SJCRH30 (cell line): ENCODE data around the gene PWWP2A. TPM values are rescaled to one million over a fixed set of nuclear protein-coding genes. Genes with fewer than 3 reads are reported as not detected.
A peak's percentile ranks its signal among the peaks of the same experiment; 100 is the strongest.
"Not testable (repeated sequence)": the region's sequence is repeated elsewhere in the genome, so short reads cannot be mapped to it uniquely, and the experiment has no call there.

Source experiments
- DNase-seq, 2 experiments: peaks; one replicate each; pipeline ENCODE4 v3.0.0-alpha.2; 2015 to 2020
- H3K27ac ChIP-seq: fragments of 250-450 bp; sonication (Bioruptor Pico); 2 replicates; pipeline ENCODE4 v1.5.1; 2020; ENCODE audit warnings: mild to moderate bottlenecking, moderate library complexity
- H3K27me3 ChIP-seq: fragments of 250-450 bp; sonication (Bioruptor Pico); 2 replicates; pipeline ENCODE4 v1.5.1; 2020; ENCODE audit warnings: mild to moderate bottlenecking, moderate library complexity
- H3K36me3 ChIP-seq: fragments of 250-450 bp; sonication (Bioruptor Pico); 2 replicates; pipeline ENCODE4 v1.5.1; 2020; ENCODE audit warnings: mild to moderate bottlenecking, moderate library complexity
- H3K4me1 ChIP-seq: fragments of 250-450 bp; sonication (Bioruptor Pico); 2 replicates; pipeline ENCODE4 v1.5.1; 2020; ENCODE audit warnings: mild to moderate bottlenecking, moderate library complexity
- H3K4me3 ChIP-seq: fragments of 250-450 bp; sonication (Bioruptor Pico); 2 replicates; pipeline ENCODE4 v1.5.1; 2020; ENCODE audit warnings: mild to moderate bottlenecking, moderate library complexity
- H3K9me3 ChIP-seq: fragments of 250-450 bp; sonication (Bioruptor Pico); replicated peaks from 2 replicates; pipeline ENCODE4 v1.5.1; 2020; ENCODE audit warnings: mild to moderate bottlenecking, moderate library complexity
- total RNA-seq: library from RNA; depleted of rRNA; stranded (reverse); fragments of >200 nt; shearing (Covaris generic); gene quantifications from 2 replicates; pipeline ENCODE4 v1.2.3, GENCODE V29; 2014; rRNA removed

The PWWP2A gene
- total RNA-seq = 23.6 and 27.3 TPM in 2 replicates

GRCh38 chr5:160119142-160119904 is at the start of gene PWWP2A:
Gene PWWP2A (minus strand): TSS chr5:160119450. CDS start chr5:160119388, 62 bp downstream.
- Histone ChIP-seq H3K36me3 (peaks cover 17% of the 10 kb centered on the region), H3K27ac (peak within 1 kb of the TSS; percentile 79), H3K4me1 (peaks cover 4% of the 10 kb centered on the region; the same call in 1 of the 2 replicates), H3K27me3 (no peaks in the 10 kb centered on the region), H3K4me3 (peak within 1 kb of the TSS; percentile 91), H3K9me3 (no peaks in the 10 kb centered on the region)
- peak; percentile 99 to 100 for DNase-seq

GRCh38 chr5:160167624-160168165 is 48.4 kb upstream of the PWWP2A start:
- Histone ChIP-seq H3K27ac (no peak overlapping the region), H3K9me3 (no peaks in the 10 kb centered on the region), H3K36me3 (no peaks in the 10 kb centered on the region), H3K4me3 (no peak overlapping the region), H3K4me1 (peaks cover 31% of the 10 kb centered on the region), H3K27me3 (no peaks in the 10 kb centered on the region)
- DNase-seq = no peak

GRCh38 chr5:160166973-160167623 is 47.8 kb upstream of the PWWP2A start:
- H3K36me3 ChIP-seq = no peaks in the 10 kb centered on the region
- H3K27ac ChIP-seq = no peak overlapping the region
- H3K4me1 ChIP-seq = peaks cover 31% of the 10 kb centered on the region
- DNase-seq = no peak
- H3K4me3 ChIP-seq = no peak overlapping the region
- no peaks in the 10 kb centered on the region for H3K27me3 ChIP-seq
- H3K9me3 ChIP-seq = no peaks in the 10 kb centered on the region

- no peak overlapping the region; the same call in 1 of the 2 replicates for H3K4me3 ChIP-seq
Observed at GRCh38 chr5:160166069-160166972, 47.1 kb upstream of the PWWP2A start.

GRCh38 chr5:160165137-160166068 is 46.2 kb upstream of the PWWP2A start:
- Histone ChIP-seq H3K9me3 (no peaks in the 10 kb centered on the region), H3K4me3 (peak overlapping the region; percentile 33), H3K27ac (peak overlapping the region; percentile 97), H3K36me3 (no peaks in the 10 kb centered on the region), H3K4me1 (peaks cover 32% of the 10 kb centered on the region), H3K27me3 (no peaks in the 10 kb centered on the region)
- DNase-seq = peak; percentile 99

More at GRCh38 chr5:160166069-160166972, 47.1 kb upstream of the PWWP2A start:
- no peaks in the 10 kb centered on the region for H3K9me3 ChIP-seq
- peak overlapping the region; percentile 97 for H3K27ac ChIP-seq
- peaks cover 28% of the 10 kb centered on the region for H3K4me1 ChIP-seq
- no peak for DNase-seq
- H3K27me3 ChIP-seq = no peaks in the 10 kb centered on the region
- H3K36me3 ChIP-seq = no peaks in the 10 kb centered on the region

GRCh38 chr5:160162910-160163309 is 43.7 kb upstream of the PWWP2A start:
- H3K36me3 ChIP-seq = no peaks in the 10 kb centered on the region
- peaks cover 39% of the 10 kb centered on the region for H3K4me1 ChIP-seq
- H3K9me3 ChIP-seq = no peaks in the 10 kb centered on the region
- no peaks in the 10 kb centered on the region for H3K27me3 ChIP-seq
- DNase-seq = no peak
- no peak overlapping the region for H3K4me3 ChIP-seq
- H3K27ac ChIP-seq = no peak overlapping the region

GRCh38 chr5:160161626-160162025 is 42.4 kb upstream of the PWWP2A start:
- no peaks in the 10 kb centered on the region for H3K36me3 ChIP-seq
- no peak for DNase-seq
- H3K4me1 ChIP-seq = peaks cover 36% of the 10 kb centered on the region
- no peaks in the 10 kb centered on the region for H3K27me3 ChIP-seq
- H3K27ac ChIP-seq = no peak overlapping the region
- no peak overlapping the region for H3K4me3 ChIP-seq
- no peaks in the 10 kb centered on the region for H3K9me3 ChIP-seq

GRCh38 chr5:160160875-160161274 is 41.6 kb upstream of the PWWP2A start:
- H3K4me3 ChIP-seq = peak overlapping the region; percentile 10
- not testable (repeated sequence) for H3K27me3 ChIP-seq, H3K9me3 ChIP-seq, DNase-seq, H3K36me3 ChIP-seq
- H3K27ac ChIP-seq = peak overlapping the region; percentile 69
- H3K4me1 ChIP-seq = peaks cover 28% of the 10 kb centered on the region

- Histone ChIP-seq H3K27ac (peak overlapping the region; percentile 69), H3K4me3 (peak overlapping the region; percentile 10), H3K36me3 (no peaks in the 10 kb centered on the region), H3K27me3 (no peaks in the 10 kb centered on the region), H3K9me3 (no peaks in the 10 kb centered on the region), H3K4me1 (peaks cover 27% of the 10 kb centered on the region)
- peak; percentile 83 to 92 for DNase-seq
Observed at GRCh38 chr5:160159991-160160792, 40.9 kb upstream of the PWWP2A start.

GRCh38 chr5:160158087-160158486 is 38.8 kb upstream of the PWWP2A start:
- H3K4me3 ChIP-seq = no peak overlapping the region
- H3K9me3 ChIP-seq = no peaks in the 10 kb centered on the region
- no peak overlapping the region for H3K27ac ChIP-seq
- no peaks in the 10 kb centered on the region for H3K27me3 ChIP-seq
- peaks cover 15% of the 10 kb centered on the region for H3K4me1 ChIP-seq
- no peaks in the 10 kb centered on the region for H3K36me3 ChIP-seq
- no peak for DNase-seq

- Histone ChIP-seq H3K36me3 (no peaks in the 10 kb centered on the region), H3K9me3 (no peaks in the 10 kb centered on the region)
- DNase-seq = no peak
Observed at GRCh38 chr5:160155017-160155750, 35.9 kb upstream of the PWWP2A start.

GRCh38 chr5:160152901-160153300 is 33.7 kb upstream of the PWWP2A start:
- Histone ChIP-seq H3K4me3 (no peak overlapping the region), H3K4me1 (no peaks in the 10 kb centered on the region), H3K36me3 (no peaks in the 10 kb centered on the region), H3K9me3 (no peaks in the 10 kb centered on the region), H3K27ac (no peak overlapping the region), H3K27me3 (no peaks in the 10 kb centered on the region)
- DNase-seq = no peak

More at GRCh38 chr5:160155017-160155750, 35.9 kb upstream of the PWWP2A start:
- H3K27ac ChIP-seq = no peak overlapping the region
- H3K4me3 ChIP-seq = no peak overlapping the region
- H3K27me3 ChIP-seq = no peaks in the 10 kb centered on the region
- H3K4me1 ChIP-seq = peaks cover 7% of the 10 kb centered on the region
